OCI-LY7 (cell line): ENCODE data around the gene DPP8. TPM values are rescaled to one million over a fixed set of nuclear protein-coding genes. Genes with fewer than 3 reads are reported as not detected.

Experiments used
- BruUV-seq: library from RNA; stranded (reverse); fragments of 400-500 nt; replicated peaks from 2 replicates; lab custom pipeline; 2021; lab: Mats Ljungman, UMichigan
- CTCF ChIA-PET: fragments of 300-600 bp; sonication (Branson Sonifier 250); formaldehyde crosslinking; loops from one replicate; lab custom pipeline; 2022; ENCODE audit warnings: antibody characterized with exemption; ENCODE audit not compliant: unreplicated experiment; lab: Charles Lee
- POLR2A ChIA-PET: fragments of 300-600 bp; sonication (Branson Sonifier 250); formaldehyde crosslinking; loops from one replicate; lab custom pipeline; 2022; ENCODE audit warnings: antibody characterized with exemption; lab: Charles Lee
- DNase-seq: peaks from one replicate; pipeline ENCODE4 v3.0.0-alpha.2; 2015; ENCODE audit warnings: low spot score
- H2AFZ ChIP-seq: fragments of 200-600 bp; sonication (generic), shearing (Covaris generic); 2 replicates; pipeline ENCODE4 v1.6.1; 2014; ENCODE audit warnings: mild to moderate bottlenecking, antibody characterized with exemption, low read length, moderate library complexity
- H3K27ac ChIP-seq: fragments of 200-600 bp; sonication (generic); 2 replicates; pipeline ENCODE4 v1.5.1; 2014; ENCODE audit warnings: mixed run types, low read depth, mild to moderate bottlenecking, moderate library complexity, low read length, inconsistent platforms; ENCODE audit not compliant: poor library complexity, severe bottlenecking
- H3K36me3 ChIP-seq: fragments of 200-600 bp; sonication (generic); 2 replicates; pipeline ENCODE4 v1.6.1; 2014; ENCODE audit warnings: mild to moderate bottlenecking, antibody characterized with exemption, low read length, moderate library complexity, mixed read lengths; ENCODE audit not compliant: insufficient read depth
- H3K4me1 ChIP-seq: fragments of 200-600 bp; sonication (generic); 2 replicates; pipeline ENCODE4 v1.5.1; 2014; ENCODE audit warnings: mild to moderate bottlenecking, low read length; ENCODE audit not compliant: insufficient read depth, poor library complexity, severe bottlenecking
- H3K4me2 ChIP-seq: fragments of 200-600 bp; sonication (generic); 2 replicates; pipeline ENCODE4 v1.6.1; 2014; ENCODE audit warnings: mild to moderate bottlenecking, low read length
- H3K4me3 ChIP-seq: fragments of 200-600 bp; sonication (generic); 2 replicates; pipeline ENCODE4 v1.5.1; 2014; ENCODE audit warnings: mild to moderate bottlenecking, low read depth, low read length; ENCODE audit not compliant: poor library complexity, severe bottlenecking
- H3K79me2 ChIP-seq: fragments of 200-600 bp; sonication (generic); 2 replicates; pipeline ENCODE4 v1.6.1; 2016; ENCODE audit warnings: low read depth, mild to moderate bottlenecking, low read length, moderate library complexity, mixed read lengths; ENCODE audit not compliant: insufficient read depth
- H3K9me2 ChIP-seq: fragments of 200-600 bp; sonication (generic); 2 replicates; pipeline ENCODE4 v1.6.1; 2016; ENCODE audit warnings: mild to moderate bottlenecking, low read length, mixed read lengths; ENCODE audit not compliant: insufficient read depth
- H3K9me3 ChIP-seq: fragments of 200-600 bp; sonication (generic); 2 replicates; pipeline ENCODE4 v1.6.1; 2014; ENCODE audit warnings: mild to moderate bottlenecking, mixed run types, low read length, mixed read lengths
- H4K20me1 ChIP-seq: fragments of 200-600 bp; sonication (generic); 2 replicates; pipeline ENCODE4 v1.6.1; 2014; ENCODE audit warnings: mild to moderate bottlenecking, antibody characterized with exemption, low read length, moderate library complexity, mixed read lengths; ENCODE audit not compliant: insufficient read depth
- EZH2phosphoT487 ChIP-seq: fragments of 200-600 bp; sonication (generic); IDR thresholded peaks from 2 replicates; pipeline ENCODE4 v1.6.1; 2018; ENCODE audit warnings: low read depth, borderline replicate concordance, mild to moderate bottlenecking, mixed run types, antibody characterized with exemption, low read length, moderate library complexity, mixed read lengths
- intact Hi-C: fragments of 100-400 bp; cut with micrococcal nuclease; formaldehyde crosslinking; loops from one replicate; pipeline ENCODE4 v1.10.0; 2022; ENCODE audit not compliant: unreplicated experiment
- total RNA-seq, 2 experiments: library from RNA; depleted of rRNA in 1 of 2; stranded (reverse); fragments of >200 nt in 1 of 2; shearing (Covaris generic) in 1 of 2; gene quantifications; 2 replicates each; pipeline ENCODE4 v1.2.3, GENCODE V29; 2014 to 2022
- TF ChIP-seq, protein P1 (sequence below): fragments of 200-600 bp; sonication (generic); conservative IDR thresholded peaks from 2 replicates; pipeline ENCODE4 v1.5.1; 2014; ENCODE audit warnings: mild to moderate bottlenecking, antibody characterized with exemption, low read length, moderate library complexity, mixed read lengths

The DPP8 gene
- total RNA-seq, 2 experiments from 2014 or later = 43.0 to 52.1 TPM

- intact Hi-C loops = no loop called here
- peak within 1 kb of the TSS; percentile 97 for H2AFZ ChIP-seq
- peak within 1 kb of the TSS; percentile 68 for H3K4me2 ChIP-seq
- H3K9me3 ChIP-seq = no peaks in the 10 kb centered on the region
- peaks cover 49% of the 10 kb centered on the region for H3K79me2 ChIP-seq
- ChIA-PET CTCF (interaction anchor here (0.6 to 0.7 kb wide), 3 partner anchors 12 to 99 kb away, joined by 3 to 6 read pairs (median 3); no protein-coding TSS in a partner anchor), POLR2A (interaction anchor here (0.8 to 2.9 kb wide), 8 partner anchors 9 to 338 kb away, joined by 3 to 11 read pairs (median 4); partner anchors contain the start of genes DPP8 and RAB11A)
- peak within 1 kb of the TSS; percentile 79 for H3K4me3 ChIP-seq
- no peaks in the 10 kb centered on the region; the same call in 1 of the 2 replicates for H4K20me1 ChIP-seq
- TF ChIP-seq, protein P1, sequence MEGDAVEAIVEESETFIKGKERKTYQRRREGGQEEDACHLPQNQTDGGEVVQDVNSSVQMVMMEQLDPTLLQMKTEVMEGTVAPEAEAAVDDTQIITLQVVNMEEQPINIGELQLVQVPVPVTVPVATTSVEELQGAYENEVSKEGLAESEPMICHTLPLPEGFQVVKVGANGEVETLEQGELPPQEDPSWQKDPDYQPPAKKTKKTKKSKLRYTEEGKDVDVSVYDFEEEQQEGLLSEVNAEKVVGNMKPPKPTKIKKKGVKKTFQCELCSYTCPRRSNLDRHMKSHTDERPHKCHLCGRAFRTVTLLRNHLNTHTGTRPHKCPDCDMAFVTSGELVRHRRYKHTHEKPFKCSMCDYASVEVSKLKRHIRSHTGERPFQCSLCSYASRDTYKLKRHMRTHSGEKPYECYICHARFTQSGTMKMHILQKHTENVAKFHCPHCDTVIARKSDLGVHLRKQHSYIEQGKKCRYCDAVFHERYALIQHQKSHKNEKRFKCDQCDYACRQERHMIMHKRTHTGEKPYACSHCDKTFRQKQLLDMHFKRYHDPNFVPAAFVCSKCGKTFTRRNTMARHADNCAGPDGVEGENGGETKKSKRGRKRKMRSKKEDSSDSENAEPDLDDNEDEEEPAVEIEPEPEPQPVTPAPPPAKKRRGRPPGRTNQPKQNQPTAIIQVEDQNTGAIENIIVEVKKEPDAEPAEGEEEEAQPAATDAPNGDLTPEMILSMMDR = no peak
- no peak for TF ChIP-seq EZH2phosphoT487
- peaks cover 27% of the 10 kb centered on the region for H3K4me1 ChIP-seq
- peak; percentile 82 for DNase-seq
- peaks cover 10% of the 10 kb centered on the region for H3K36me3 ChIP-seq
- no peaks in the 10 kb centered on the region for H3K9me2 ChIP-seq
- no TSS peak for BruUV-seq
- H3K27ac ChIP-seq = peak within 1 kb of the TSS; percentile 54
These were observed 13.0 kb upstream of the DPP8 start, which contains the start of gene HACD3 for GRCh38 chr15:65530318-65531111. HACD3 (plus strand) TSS chr15:65530463; CDS start chr15:65530632, 169 bp downstream.

- ChIA-PET POLR2A (interaction anchor here (0.7 to 2.9 kb wide), 7 partner anchors 10 to 339 kb away, joined by 3 to 11 read pairs (median 4); partner anchors contain the start of genes DPP8 and RAB11A), CTCF (interaction anchor here (0.7 kb wide), 1 partner anchor 13 kb away, joined by 6 read pairs; no protein-coding TSS in a partner anchor)
- peak overlapping the region; percentile 54 for H3K27ac ChIP-seq
- TSS peak; percentile 86 for BruUV-seq
- H3K79me2 ChIP-seq = peaks cover 43% of the 10 kb centered on the region
- H3K36me3 ChIP-seq = peaks cover 3% of the 10 kb centered on the region; the same call in 1 of the 2 replicates
- no peaks in the 10 kb centered on the region for H3K9me3 ChIP-seq
- peak overlapping the region; percentile 79 for H3K4me3 ChIP-seq
- H4K20me1 ChIP-seq = no peaks in the 10 kb centered on the region; the same call in 1 of the 2 replicates
- H3K4me1 ChIP-seq = peaks cover 27% of the 10 kb centered on the region
- no peak for TF ChIP-seq EZH2phosphoT487
- TF ChIP-seq, protein P1 = no peak
- H3K9me2 ChIP-seq = no peaks in the 10 kb centered on the region
- intact Hi-C loops = no loop called here
- peak overlapping the region; percentile 97 for H2AFZ ChIP-seq
- H3K4me2 ChIP-seq = peak overlapping the region; percentile 68
- no peak for DNase-seq
These were observed 12.4 kb upstream of the DPP8 start for GRCh38 chr15:65529762-65530317.
